ENCODE measurements around the gene GNB1L. TPM values are rescaled to one million over a fixed set of nuclear protein-coding genes. Genes with fewer than 3 reads are reported as not detected.
"Not testable (repeated sequence)": the region's sequence is repeated elsewhere in the genome, so short reads cannot be mapped to it uniquely, and the experiment has no call there.

GNB1L gene
- total RNA-seq, 2 donors from 2014 or later = 13.9 to 20.5 TPM

- H3K4me1 Mint-ChIP-seq (ENCODE audit: low read depth) = peaks cover 32% of the 10 kb centered on the region
- H3K36me3 Mint-ChIP-seq (ENCODE audit: insufficient read depth in 2 of 2) = no peaks in the 10 kb centered on the region
- H3K27me3 Mint-ChIP-seq (ENCODE audit: low read depth) = no peaks in the 10 kb centered on the region
- peak overlapping the region; percentile 71 for H3K27ac Mint-ChIP-seq
- no peaks in the 10 kb centered on the region for H3K9me3 Mint-ChIP-seq
- H3K4me3 Mint-ChIP-seq = peak overlapping the region; percentile 47 to 56
- DNase-seq (no peak), ATAC-seq (replicated peaks in 1 of 2) (no peak)
Measured at GRCh38 chr22:19884954-19885751, 30.5 kb upstream of the GNB1L start.

- Mint-ChIP-seq H3K4me1 (ENCODE audit: low read depth) (peaks cover 28% of the 10 kb centered on the region), H3K27ac (no peak overlapping the region), H3K9me3 (no peaks in the 10 kb centered on the region), H3K4me3 (no peak overlapping the region), H3K36me3 (ENCODE audit: insufficient read depth in 2 of 2) (no peaks in the 10 kb centered on the region), H3K27me3 (ENCODE audit: low read depth) (no peaks in the 10 kb centered on the region)
- no peak for DNase-seq
- ATAC-seq (replicated peaks in 1 of 2) = no peak
Measured at GRCh38 chr22:19884161-19884953, 29.7 kb upstream of the GNB1L start.

- H3K36me3 Mint-ChIP-seq (ENCODE audit: insufficient read depth in 2 of 2); DNase-seq; ATAC-seq (replicated peaks in 1 of 2); H3K4me3 Mint-ChIP-seq; H3K27ac Mint-ChIP-seq; H3K27me3 Mint-ChIP-seq (ENCODE audit: low read depth); H3K9me3 Mint-ChIP-seq: not testable (repeated sequence)
- peaks cover 28% of the 10 kb centered on the region for H3K4me1 Mint-ChIP-seq (ENCODE audit: low read depth)
Measured at GRCh38 chr22:19883446-19883845, 28.8 kb upstream of the GNB1L start.

GRCh38 chr22:19882446-19883381 is 28.0 kb upstream of the GNB1L start:
- DNase-seq (no peak), ATAC-seq (replicated peaks in 1 of 2) (no peak)
- no peaks in the 10 kb centered on the region for H3K9me3 Mint-ChIP-seq
- no peak overlapping the region for H3K4me3 Mint-ChIP-seq
- H3K27me3 Mint-ChIP-seq (ENCODE audit: low read depth) = no peaks in the 10 kb centered on the region
- peaks cover 23% of the 10 kb centered on the region for H3K4me1 Mint-ChIP-seq (ENCODE audit: low read depth)
- H3K27ac Mint-ChIP-seq = no peak overlapping the region
- H3K36me3 Mint-ChIP-seq (ENCODE audit: insufficient read depth in 2 of 2) = no peaks in the 10 kb centered on the region

GRCh38 chr22:19880786-19881569 is 26.3 kb upstream of the GNB1L start:
- DNase-seq (no peak), ATAC-seq (replicated peaks in 1 of 2) (no peak)
- H3K9me3 Mint-ChIP-seq = no peaks in the 10 kb centered on the region
- H3K27ac Mint-ChIP-seq = no peak overlapping the region
- no peaks in the 10 kb centered on the region for H3K36me3 Mint-ChIP-seq (ENCODE audit: insufficient read depth in 2 of 2)
- H3K4me3 Mint-ChIP-seq = no peak overlapping the region
- H3K27me3 Mint-ChIP-seq (ENCODE audit: low read depth) = no peaks in the 10 kb centered on the region
- peaks cover 7% of the 10 kb centered on the region for H3K4me1 Mint-ChIP-seq (ENCODE audit: low read depth)

- Mint-ChIP-seq H3K9me3 (no peaks in the 10 kb centered on the region), H3K4me3 (no peak overlapping the region), H3K27me3 (ENCODE audit: low read depth) (no peaks in the 10 kb centered on the region), H3K27ac (no peak overlapping the region), H3K4me1 (ENCODE audit: low read depth) (no peaks in the 10 kb centered on the region), H3K36me3 (ENCODE audit: insufficient read depth in 2 of 2) (no peaks in the 10 kb centered on the region)
- ATAC-seq (replicated peaks in 1 of 2) (peak; percentile 11 to 13), DNase-seq (no peak)
Measured at GRCh38 chr22:19879992-19880785, 25.5 kb upstream of the GNB1L start.

GRCh38 chr22:19879643-19879991 is 24.9 kb upstream of the GNB1L start:
- no peak for ATAC-seq (replicated peaks in 1 of 2)
- no peak overlapping the region for H3K27ac Mint-ChIP-seq
- H3K27me3 Mint-ChIP-seq (ENCODE audit: low read depth) = no peaks in the 10 kb centered on the region
- no peaks in the 10 kb centered on the region for H3K9me3 Mint-ChIP-seq
- no peaks in the 10 kb centered on the region for H3K36me3 Mint-ChIP-seq (ENCODE audit: insufficient read depth in 2 of 2)
- H3K4me3 Mint-ChIP-seq = no peak overlapping the region
- H3K4me1 Mint-ChIP-seq (ENCODE audit: low read depth) = no peaks in the 10 kb centered on the region
- DNase-seq = no peak

GRCh38 chr22:19879246-19879570 is 24.5 kb upstream of the GNB1L start:
- Mint-ChIP-seq H3K4me1 (ENCODE audit: low read depth) (no peaks in the 10 kb centered on the region), H3K4me3 (no peak overlapping the region), H3K27ac (no peak overlapping the region), H3K27me3 (ENCODE audit: low read depth) (no peaks in the 10 kb centered on the region), H3K36me3 (ENCODE audit: insufficient read depth in 2 of 2) (no peaks in the 10 kb centered on the region), H3K9me3 (no peaks in the 10 kb centered on the region)
- ATAC-seq (replicated peaks in 1 of 2) = no peak
- no peak for DNase-seq

- no peaks in the 10 kb centered on the region for H3K4me1 Mint-ChIP-seq (ENCODE audit: low read depth)
- no peak overlapping the region for H3K4me3 Mint-ChIP-seq
- DNase-seq (no peak), ATAC-seq (replicated peaks in 1 of 2) (no peak)
- H3K36me3 Mint-ChIP-seq (ENCODE audit: insufficient read depth in 2 of 2) = no peaks in the 10 kb centered on the region
- H3K27ac Mint-ChIP-seq = no peak overlapping the region
- no peaks in the 10 kb centered on the region for H3K27me3 Mint-ChIP-seq (ENCODE audit: low read depth)
- H3K9me3 Mint-ChIP-seq = no peaks in the 10 kb centered on the region
Measured at GRCh38 chr22:19878461-19879245, 24.0 kb upstream of the GNB1L start.

GRCh38 chr22:19877626-19878339 is 23.1 kb upstream of the GNB1L start:
- H3K27me3 Mint-ChIP-seq (ENCODE audit: low read depth) = no peaks in the 10 kb centered on the region
- no peaks in the 10 kb centered on the region for H3K36me3 Mint-ChIP-seq (ENCODE audit: insufficient read depth in 2 of 2)
- no peaks in the 10 kb centered on the region for H3K4me1 Mint-ChIP-seq (ENCODE audit: low read depth)
- ATAC-seq (replicated peaks in 1 of 2) (no peak), DNase-seq (no peak)
- no peaks in the 10 kb centered on the region for H3K9me3 Mint-ChIP-seq
- H3K27ac Mint-ChIP-seq = no peak overlapping the region
- H3K4me3 Mint-ChIP-seq = no peak overlapping the region
